K562 (cell line): Measurements from ENCODE around the gene ZCCHC14. TPM values are rescaled to one million over a fixed set of nuclear protein-coding genes. Genes with fewer than 3 reads are reported as not detected.
A peak's percentile ranks its signal among the peaks of the same experiment; 100 is the strongest.

ENCODE experiments used
- BRD4 ChIP-seq: fragments of 200-600 bp; sonication (generic); IDR thresholded peaks from 2 replicates; pipeline ENCODE4 v1.6.1; 2017; ENCODE audit warnings: inconsistent platforms
- CLOCK ChIP-seq: fragments of 250-450 bp; sonication (Bioruptor Pico); IDR thresholded peaks from 2 replicates; pipeline ENCODE4 v1.4.0; 2020; ENCODE audit warnings: mild to moderate bottlenecking, moderate library complexity, borderline replicate concordance
- CREB3L1 ChIP-seq: fragments of 450-650 bp; IDR thresholded peaks from 2 replicates; pipeline ENCODE4 v1.6.1; 2014; ENCODE audit warnings: low read depth, mild to moderate bottlenecking, moderate library complexity, borderline replicate concordance
- E2F3 ChIP-seq: fragments of 250-450 bp; sonication (Bioruptor Pico); IDR thresholded peaks from 2 replicates; pipeline ENCODE4 v1.4.0; 2020; ENCODE audit warnings: mild to moderate bottlenecking
- MCM5 ChIP-seq: fragments of 450-650 bp; IDR thresholded peaks from 2 replicates; pipeline ENCODE4 v1.6.1; 2016; ENCODE audit warnings: low read depth
- MYNN ChIP-seq, 2 experiments: sonication (generic); formaldehyde crosslinking in 1 of 2; IDR thresholded peaks; 2 replicates each; pipeline versions ENCODE4 v1.5.0 to v1.6.1; 2016 to 2020; ENCODE audit warnings: antibody characterized with exemption in 1 of 2, missing genetic modification reagents in 1 of 2
- PML ChIP-seq: IDR thresholded peaks from 2 replicates; pipeline ENCODE4 v1.6.1; 2012; ENCODE audit warnings: low read length, inconsistent platforms
- SAP30 ChIP-seq: fragments of 200-600 bp; sonication (generic); IDR thresholded peaks from 2 replicates; pipeline ENCODE4 v1.6.1; 2012; ENCODE audit warnings: borderline replicate concordance, low read depth, mild to moderate bottlenecking, moderate library complexity, low read length, control low read depth, inconsistent platforms; ENCODE audit not compliant: insufficient read depth, poor library complexity, severe bottlenecking
- TCF7 ChIP-seq: sonication (generic); IDR thresholded peaks from 2 replicates; pipeline ENCODE4 v1.6.1; 2016; ENCODE audit warnings: antibody characterized with exemption, borderline replicate concordance
- TOE1 ChIP-seq, 2 experiments: fragments of 450-650 bp in 1 of 2; sonication (generic) in 1 of 2; formaldehyde crosslinking in 1 of 2; IDR thresholded peaks; 2 replicates each; pipeline versions ENCODE4 v1.7.1 to v1.8.0; 2016 to 2022; ENCODE audit warnings: borderline replicate concordance in 2 of 2, mild to moderate bottlenecking in 2 of 2, antibody characterized with exemption in 1 of 2, inconsistent platforms in 1 of 2, low read depth in 1 of 2, missing genetic modification reagents in 1 of 2, moderate library complexity in 1 of 2
- ZBTB17 ChIP-seq: fragments of 450-650 bp; formaldehyde crosslinking; IDR thresholded peaks from 2 replicates; pipeline ENCODE4 v1.4.0; 2020; ENCODE audit warnings: mild to moderate bottlenecking
- ZNF174 ChIP-seq: fragments of 250-450 bp; sonication (Bioruptor Pico); IDR thresholded peaks from 2 replicates; pipeline ENCODE4 v1.4.0; 2020; ENCODE audit warnings: mild to moderate bottlenecking
- polyA plus RNA-seq, 8 experiments: library from polyadenylated mRNA; depleted of rRNA in 4 of 8; stranded (reverse) in 5 of 8; unstranded in 3 of 8; fragments of >200 nt; fragmentation: Nextera tagmentation in 2 of 8; fragmentation: Illumina TruSeq in 1 of 8; extraction: Ambion mirVana in 2 of 8; extraction: Trizol in 1 of 8; gene quantifications; 2 replicates each; pipeline versions ENCODE4 v1.2.1 to v1.2.3, GENCODE V29; 2011 to 2014; ENCODE audit warnings: inconsistent platforms in 1 of 8, missing spikeins in 1 of 8
- total RNA-seq, 7 experiments: library from RNA; depleted of rRNA in 6 of 7; stranded (reverse); fragments of >200 nt in 6 of 7; fragmentation: Illumina TruSeq in 2 of 7; extraction: Trizol in 2 of 7; gene quantifications; 2 replicates each; pipeline versions ENCODE4 v1.2.1 to v1.2.3, GENCODE V29; 2011 to 2021; ENCODE audit warnings: low replicate concordance in 1 of 7
- TF ChIP-seq, protein P1 (sequence below), 2 experiments: fragments of 150-350 bp in 1 of 2; IDR thresholded peaks; 2 replicates each; pipeline ENCODE4 v1.6.1; 2012 to 2016; ENCODE audit warnings: low read depth in 2 of 2, low read length in 2 of 2, mild to moderate bottlenecking in 1 of 2, moderate library complexity in 1 of 2
- TF ChIP-seq, protein P2 (sequence below): sonication (generic); formaldehyde crosslinking; IDR thresholded peaks from 2 replicates; pipeline ENCODE4 v1.8.1; 2023; ENCODE audit warnings: mild to moderate bottlenecking, missing genetic modification reagents

ZCCHC14 gene
- total and polyA plus RNA-seq, 9 of the 15 experiments (the other 6 are each of a cell fraction or from before 2014, with no cell fraction given) = 1.5 to 12.4 (median 2.9) TPM

- no peak for TF ChIP-seq TCF7
- no peak for TF ChIP-seq ZNF174 (CRISPR knock-in tag)
- TF ChIP-seq PML = peak; percentile 45; the same call in 1 of the 2 replicates
- 0 out of 2 replicates have a peak, but pooled peaks have one; percentile 22 for TF ChIP-seq E2F3
- peak; percentile 43; the same call in 1 of the 2 replicates for TF ChIP-seq CREB3L1
- TF ChIP-seq TOE1 (IDR thresholded peaks at IDR 0.05; ENCODE audit: borderline replicate concordance) = peak; percentile 72; the same call in 1 of the 2 replicates
- TF ChIP-seq TOE1 (CRISPR knock-in tag; IDR thresholded peaks at IDR 0.05; ENCODE audit: borderline replicate concordance, low read depth) = no peak
- no peak for TF ChIP-seq MCM5
- TF ChIP-seq CLOCK (CRISPR knock-in tag) = no peak
- TF ChIP-seq MYNN (IDR thresholded peaks at IDR 0.05) = peak; percentile 67; the same call in 1 of the 2 replicates
- TF ChIP-seq MYNN (CRISPR knock-in tag; IDR thresholded peaks at IDR 0.05) = no peak
- TF ChIP-seq, protein P1, sequence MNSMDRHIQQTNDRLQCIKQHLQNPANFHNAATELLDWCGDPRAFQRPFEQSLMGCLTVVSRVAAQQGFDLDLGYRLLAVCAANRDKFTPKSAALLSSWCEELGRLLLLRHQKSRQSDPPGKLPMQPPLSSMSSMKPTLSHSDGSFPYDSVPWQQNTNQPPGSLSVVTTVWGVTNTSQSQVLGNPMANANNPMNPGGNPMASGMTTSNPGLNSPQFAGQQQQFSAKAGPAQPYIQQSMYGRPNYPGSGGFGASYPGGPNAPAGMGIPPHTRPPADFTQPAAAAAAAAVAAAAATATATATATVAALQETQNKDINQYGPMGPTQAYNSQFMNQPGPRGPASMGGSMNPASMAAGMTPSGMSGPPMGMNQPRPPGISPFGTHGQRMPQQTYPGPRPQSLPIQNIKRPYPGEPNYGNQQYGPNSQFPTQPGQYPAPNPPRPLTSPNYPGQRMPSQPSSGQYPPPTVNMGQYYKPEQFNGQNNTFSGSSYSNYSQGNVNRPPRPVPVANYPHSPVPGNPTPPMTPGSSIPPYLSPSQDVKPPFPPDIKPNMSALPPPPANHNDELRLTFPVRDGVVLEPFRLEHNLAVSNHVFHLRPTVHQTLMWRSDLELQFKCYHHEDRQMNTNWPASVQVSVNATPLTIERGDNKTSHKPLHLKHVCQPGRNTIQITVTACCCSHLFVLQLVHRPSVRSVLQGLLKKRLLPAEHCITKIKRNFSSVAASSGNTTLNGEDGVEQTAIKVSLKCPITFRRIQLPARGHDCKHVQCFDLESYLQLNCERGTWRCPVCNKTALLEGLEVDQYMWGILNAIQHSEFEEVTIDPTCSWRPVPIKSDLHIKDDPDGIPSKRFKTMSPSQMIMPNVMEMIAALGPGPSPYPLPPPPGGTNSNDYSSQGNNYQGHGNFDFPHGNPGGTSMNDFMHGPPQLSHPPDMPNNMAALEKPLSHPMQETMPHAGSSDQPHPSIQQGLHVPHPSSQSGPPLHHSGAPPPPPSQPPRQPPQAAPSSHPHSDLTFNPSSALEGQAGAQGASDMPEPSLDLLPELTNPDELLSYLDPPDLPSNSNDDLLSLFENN (IDR thresholded peaks at IDR 0.05; ENCODE audit: low read depth in 2 of 2, low read length in 2 of 2) = peak in 1 of 2 experiments; percentile 14; a peak in 1 of 4 replicates
- TF ChIP-seq SAP30 = no peak
- no peak for TF ChIP-seq BRD4
- peak; percentile 56; the same call in 1 of the 2 replicates for TF ChIP-seq ZBTB17
- TF ChIP-seq, protein P2, sequence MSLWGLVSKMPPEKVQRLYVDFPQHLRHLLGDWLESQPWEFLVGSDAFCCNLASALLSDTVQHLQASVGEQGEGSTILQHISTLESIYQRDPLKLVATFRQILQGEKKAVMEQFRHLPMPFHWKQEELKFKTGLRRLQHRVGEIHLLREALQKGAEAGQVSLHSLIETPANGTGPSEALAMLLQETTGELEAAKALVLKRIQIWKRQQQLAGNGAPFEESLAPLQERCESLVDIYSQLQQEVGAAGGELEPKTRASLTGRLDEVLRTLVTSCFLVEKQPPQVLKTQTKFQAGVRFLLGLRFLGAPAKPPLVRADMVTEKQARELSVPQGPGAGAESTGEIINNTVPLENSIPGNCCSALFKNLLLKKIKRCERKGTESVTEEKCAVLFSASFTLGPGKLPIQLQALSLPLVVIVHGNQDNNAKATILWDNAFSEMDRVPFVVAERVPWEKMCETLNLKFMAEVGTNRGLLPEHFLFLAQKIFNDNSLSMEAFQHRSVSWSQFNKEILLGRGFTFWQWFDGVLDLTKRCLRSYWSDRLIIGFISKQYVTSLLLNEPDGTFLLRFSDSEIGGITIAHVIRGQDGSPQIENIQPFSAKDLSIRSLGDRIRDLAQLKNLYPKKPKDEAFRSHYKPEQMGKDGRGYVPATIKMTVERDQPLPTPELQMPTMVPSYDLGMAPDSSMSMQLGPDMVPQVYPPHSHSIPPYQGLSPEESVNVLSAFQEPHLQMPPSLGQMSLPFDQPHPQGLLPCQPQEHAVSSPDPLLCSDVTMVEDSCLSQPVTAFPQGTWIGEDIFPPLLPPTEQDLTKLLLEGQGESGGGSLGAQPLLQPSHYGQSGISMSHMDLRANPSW = no peak
Measured at GRCh38 chr16:87387942-87388817, 104.6 kb downstream of the ZCCHC14 start (continued).
